ENCODE results near the gene EDARADD. TPM values are rescaled to one million over a fixed set of nuclear protein-coding genes. Genes with fewer than 3 reads are reported as not detected.

Gene EDARADD
- polyA plus RNA-seq, 4 donors = 0.13 to 0.53 TPM; not detected in 2

DNA sequence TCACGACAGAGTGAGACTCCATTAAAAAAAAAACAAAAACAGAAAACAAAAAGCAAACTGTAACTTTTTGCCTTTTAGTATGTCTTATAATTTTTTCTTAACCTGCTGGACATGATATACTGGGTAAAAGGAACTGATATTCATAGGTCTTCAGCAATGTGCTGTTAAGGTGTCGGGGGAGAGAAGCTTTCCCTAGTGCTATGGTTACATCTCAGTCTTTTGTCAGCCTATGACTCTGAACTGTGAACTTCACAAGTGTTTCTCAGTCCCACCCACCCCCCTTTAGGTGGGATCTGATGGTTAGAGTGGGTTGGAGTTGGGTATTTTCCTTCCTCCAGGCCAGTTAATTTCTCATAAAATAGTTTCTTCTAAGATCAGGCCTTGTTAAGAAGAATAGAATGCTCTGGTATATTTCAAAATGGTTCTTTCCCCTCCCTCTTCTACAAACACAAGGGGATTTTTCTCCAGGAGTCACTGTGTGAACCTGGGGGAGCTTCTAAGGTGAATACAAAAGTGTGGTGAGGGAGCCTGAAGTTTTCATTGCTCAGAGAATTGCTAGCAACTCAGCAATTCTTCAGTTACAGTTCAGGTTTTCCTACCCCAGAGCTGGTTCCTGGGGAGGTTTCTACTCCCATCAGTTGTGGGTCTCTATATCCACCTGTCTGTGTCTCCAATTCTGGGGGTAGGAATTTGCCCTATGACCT, 16.1 kb upstream of the EDARADD start:
- H3K4me1 ChIP-seq (ENCODE audit: control insufficient read depth in 3 of 3, insufficient read depth in 2 of 3, low read depth in 1 of 3, low read length in 2 of 3) = no peaks in the 10 kb centered on the region
- 95 to 97% (median 96%) methylated on average over 2 of the region's 2 CpGs for WGBS, 3 donors
- FAIRE-seq = no peak
- H3K36me3 ChIP-seq (ENCODE audit: control insufficient read depth in 3 of 3, insufficient read depth in 2 of 3, low read depth in 1 of 3, low read length in 3 of 3) = no peaks in the 10 kb centered on the region
- peaks cover 0 to 5% of the 10 kb centered on the region in 2 donors for H3K9me3 ChIP-seq (ENCODE audit: control insufficient read depth in 2 of 2, insufficient read depth in 1 of 2, low read depth in 1 of 2, low read length in 1 of 2)
- no peaks in the 10 kb centered on the region for H3K27me3 ChIP-seq (ENCODE audit: control insufficient read depth in 3 of 3, insufficient read depth in 3 of 3, low read length in 3 of 3)
- no peak overlapping the region for H3K4me3 ChIP-seq (ENCODE audit: low read depth in 1 of 3, low read length in 3 of 3)
- no peak for DNase-seq
- no peak overlapping the region for H3K27ac ChIP-seq (ENCODE audit: low read depth in 1 of 3, low read length in 2 of 3)

DNA sequence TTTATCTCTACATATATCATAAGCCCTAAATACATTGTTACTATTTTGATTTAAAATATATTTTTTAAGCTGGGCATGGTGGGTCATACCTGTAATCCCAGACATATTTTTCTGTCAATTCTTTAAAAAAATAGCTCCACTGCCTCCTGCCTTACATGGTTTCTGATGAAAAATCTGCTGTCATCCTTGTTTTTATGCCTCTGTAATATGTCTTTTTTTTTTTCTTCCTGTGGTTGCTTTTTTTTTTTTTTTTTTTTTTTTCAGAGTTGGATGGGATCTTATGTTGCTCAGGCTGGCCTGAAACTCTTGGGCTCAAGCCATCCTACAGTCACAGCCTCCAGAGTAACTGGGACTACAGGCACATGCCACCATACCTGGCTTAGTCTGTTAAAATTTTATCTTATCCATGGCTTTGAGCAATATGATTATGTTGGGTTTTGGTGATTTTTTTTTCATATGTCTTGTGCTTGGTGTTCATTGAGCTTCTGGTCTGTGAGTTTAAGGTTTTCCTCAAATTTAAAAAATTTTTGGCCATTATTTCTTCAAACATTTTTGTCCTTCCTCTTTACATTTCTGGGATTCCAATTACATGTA, 12.4 kb upstream of the EDARADD start:
- Histone ChIP-seq H3K4me3 (ENCODE audit: low read depth in 1 of 3, low read length in 3 of 3) (no peak overlapping the region), H3K27ac (ENCODE audit: low read depth in 1 of 3, low read length in 2 of 3) (no peak overlapping the region), H3K36me3 (ENCODE audit: control insufficient read depth in 3 of 3, insufficient read depth in 2 of 3, low read depth in 1 of 3, low read length in 3 of 3) (no peaks in the 10 kb centered on the region), H3K4me1 (ENCODE audit: control insufficient read depth in 3 of 3, insufficient read depth in 2 of 3, low read depth in 1 of 3, low read length in 2 of 3) (no peaks in the 10 kb centered on the region), H3K9me3 (ENCODE audit: control insufficient read depth in 2 of 2, insufficient read depth in 1 of 2, low read depth in 1 of 2, low read length in 1 of 2) (peaks cover 0 to 5% of the 10 kb centered on the region in 2 donors), H3K27me3 (ENCODE audit: control insufficient read depth in 3 of 3, insufficient read depth in 3 of 3, low read length in 3 of 3) (no peaks in the 10 kb centered on the region)
- DNase-seq = no peak
- no peak for FAIRE-seq

DNA sequence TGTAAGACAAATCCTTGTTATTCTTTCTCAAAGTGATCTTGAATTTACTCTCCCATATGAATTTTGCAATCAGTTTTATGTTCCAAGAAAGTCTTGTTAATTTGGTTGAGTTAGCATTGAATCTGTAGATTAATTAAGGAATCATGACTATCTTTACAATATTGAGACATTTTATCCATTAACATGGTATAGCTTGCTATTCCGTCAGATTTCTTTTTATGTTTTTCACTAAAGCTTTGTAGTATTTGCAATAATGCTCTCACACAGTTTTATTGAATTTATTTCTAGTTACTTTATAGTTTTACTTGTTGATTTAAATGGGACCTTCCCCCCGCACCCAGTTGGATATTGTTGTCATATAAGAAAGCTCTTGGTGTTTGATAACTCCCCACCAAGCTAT, 5.8 kb upstream of the EDARADD start:
- no peak for FAIRE-seq
- H3K27me3 ChIP-seq (ENCODE audit: control insufficient read depth in 3 of 3, insufficient read depth in 3 of 3, low read length in 3 of 3) = peaks cover 0 to 2% (median 0%) of the 10 kb centered on the region in 3 donors
- no peak for DNase-seq
- H3K4me1 ChIP-seq (ENCODE audit: control insufficient read depth in 3 of 3, insufficient read depth in 2 of 3, low read depth in 1 of 3, low read length in 2 of 3) = no peaks in the 10 kb centered on the region
- no peak overlapping the region for H3K27ac ChIP-seq (ENCODE audit: low read depth in 1 of 3, low read length in 2 of 3)
- H3K4me3 ChIP-seq (ENCODE audit: low read depth in 1 of 3, low read length in 3 of 3) = no peak overlapping the region
- 89 to 94% (median 93%) methylated on average over 2 of the region's 2 CpGs for WGBS, 3 donors
- no peaks in the 10 kb centered on the region for H3K9me3 ChIP-seq (ENCODE audit: control insufficient read depth in 2 of 2, insufficient read depth in 1 of 2, low read depth in 1 of 2, low read length in 1 of 2)
- no peaks in the 10 kb centered on the region for H3K36me3 ChIP-seq (ENCODE audit: control insufficient read depth in 3 of 3, insufficient read depth in 2 of 3, low read depth in 1 of 3, low read length in 3 of 3)

DNA sequence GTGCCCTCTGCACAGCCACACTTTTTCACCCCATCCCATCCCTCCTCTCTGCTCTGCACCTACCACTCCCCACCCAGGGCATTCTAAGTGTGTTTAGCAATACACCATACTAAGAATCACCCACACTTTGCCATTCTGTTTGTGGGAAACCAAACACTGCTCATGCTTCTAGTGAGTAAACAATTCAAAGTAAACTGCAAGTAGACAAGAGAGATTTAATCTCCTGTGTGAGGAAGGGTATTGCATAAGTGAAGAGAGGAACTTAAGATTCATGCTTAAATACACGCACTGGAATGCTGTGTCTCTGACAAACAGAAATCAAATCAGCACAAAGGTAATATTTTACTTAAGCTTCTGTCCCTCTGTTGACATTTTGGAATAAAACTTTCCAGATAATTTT, 4.8 kb upstream of the EDARADD start:
- FAIRE-seq (no peak), DNase-seq (no peak)
- Histone ChIP-seq H3K4me3 (ENCODE audit: low read depth in 1 of 3, low read length in 3 of 3) (no peak overlapping the region), H3K27ac (ENCODE audit: low read depth in 1 of 3, low read length in 2 of 3) (no peak overlapping the region), H3K27me3 (ENCODE audit: control insufficient read depth in 3 of 3, insufficient read depth in 3 of 3, low read length in 3 of 3) (peaks cover 0 to 4% (median 2%) of the 10 kb centered on the region in 3 donors), H3K4me1 (ENCODE audit: control insufficient read depth in 3 of 3, insufficient read depth in 2 of 3, low read depth in 1 of 3, low read length in 2 of 3) (no peaks in the 10 kb centered on the region), H3K9me3 (ENCODE audit: control insufficient read depth in 2 of 2, insufficient read depth in 1 of 2, low read depth in 1 of 2, low read length in 1 of 2) (no peaks in the 10 kb centered on the region), H3K36me3 (ENCODE audit: control insufficient read depth in 3 of 3, insufficient read depth in 2 of 3, low read depth in 1 of 3, low read length in 3 of 3) (no peaks in the 10 kb centered on the region)
- WGBS, 3 donors = 68 to 82% (median 76%) methylated on average over 1 of the region's 1 CpG

DNA sequence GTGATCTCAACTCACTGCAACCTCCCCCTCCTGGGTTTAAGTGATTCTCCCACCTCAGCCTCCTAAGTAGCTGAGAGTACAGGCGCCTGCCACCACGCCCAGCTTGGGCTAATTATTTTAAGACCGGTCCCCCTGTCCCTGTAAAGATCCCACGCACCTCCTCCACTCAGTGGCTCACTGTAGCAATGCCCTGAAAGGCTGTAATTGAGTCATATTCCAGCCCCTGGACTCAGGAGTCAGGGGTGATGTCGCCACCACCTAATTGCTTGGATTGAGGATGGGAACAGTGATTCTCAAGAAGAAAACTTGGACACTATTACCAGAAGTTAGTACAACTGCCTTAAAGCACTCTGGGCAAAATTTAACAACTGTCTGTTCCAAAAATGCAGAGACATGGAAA, 3.1 kb upstream of the EDARADD start:
- H3K27ac ChIP-seq (ENCODE audit: low read depth in 1 of 3, low read length in 2 of 3) = no peak overlapping the region
- no peak overlapping the region for H3K4me3 ChIP-seq (ENCODE audit: low read depth in 1 of 3, low read length in 3 of 3)
- no peaks in the 10 kb centered on the region for H3K9me3 ChIP-seq (ENCODE audit: control insufficient read depth in 2 of 2, insufficient read depth in 1 of 2, low read depth in 1 of 2, low read length in 1 of 2)
- peaks cover 0 to 16% (median 2%) of the 10 kb centered on the region in 3 donors for H3K27me3 ChIP-seq (ENCODE audit: control insufficient read depth in 3 of 3, insufficient read depth in 3 of 3, low read length in 3 of 3)
- 76 to 78% (median 78%) methylated on average over 5 of the region's 5 CpGs for WGBS, 3 donors
- H3K4me1 ChIP-seq (ENCODE audit: control insufficient read depth in 3 of 3, insufficient read depth in 2 of 3, low read depth in 1 of 3, low read length in 2 of 3) = peaks cover 0 to 2% (median 0%) of the 10 kb centered on the region in 3 donors
- no peak for FAIRE-seq
- DNase-seq = no peak
- no peaks in the 10 kb centered on the region for H3K36me3 ChIP-seq (ENCODE audit: control insufficient read depth in 3 of 3, insufficient read depth in 2 of 3, low read depth in 1 of 3, low read length in 3 of 3)

DNA sequence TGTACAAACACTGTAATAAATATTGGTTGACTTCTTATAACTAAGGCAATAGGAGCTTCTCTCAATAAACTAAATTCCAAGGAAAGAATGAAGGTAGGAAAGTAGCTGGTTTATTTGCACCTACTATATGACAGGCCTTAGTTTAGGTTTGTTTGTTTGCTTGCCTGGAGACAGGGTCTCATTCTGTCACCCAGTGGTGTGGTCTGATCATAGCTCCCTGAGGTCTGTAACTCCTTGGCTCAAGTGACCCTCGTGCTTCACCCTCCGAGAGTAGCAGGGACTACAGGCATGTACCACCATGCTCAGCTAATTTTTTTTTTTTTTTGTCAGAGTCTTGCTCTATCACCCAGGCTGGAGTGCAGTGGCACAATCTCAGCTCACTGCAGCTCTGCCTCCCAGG, 1.9 kb upstream of the EDARADD start:
- Histone ChIP-seq H3K9me3 (ENCODE audit: control insufficient read depth in 2 of 2, insufficient read depth in 1 of 2, low read depth in 1 of 2, low read length in 1 of 2) (no peaks in the 10 kb centered on the region), H3K27ac (ENCODE audit: low read depth in 1 of 3, low read length in 2 of 3) (no peak overlapping the region), H3K4me1 (ENCODE audit: control insufficient read depth in 3 of 3, insufficient read depth in 2 of 3, low read depth in 1 of 3, low read length in 2 of 3) (peaks cover 0 to 3% (median 0%) of the 10 kb centered on the region in 3 donors), H3K4me3 (ENCODE audit: low read depth in 1 of 3, low read length in 3 of 3) (no peak overlapping the region), H3K27me3 (ENCODE audit: control insufficient read depth in 3 of 3, insufficient read depth in 3 of 3, low read length in 3 of 3) (peaks cover 0 to 27% (median 2%) of the 10 kb centered on the region in 3 donors), H3K36me3 (ENCODE audit: control insufficient read depth in 3 of 3, insufficient read depth in 2 of 3, low read depth in 1 of 3, low read length in 3 of 3) (no peaks in the 10 kb centered on the region)
- DNase-seq = no peak
- WGBS, 3 donors = 79 to 96% (median 88%) methylated on average over 2 of the region's 2 CpGs
- no peak for FAIRE-seq

DNA sequence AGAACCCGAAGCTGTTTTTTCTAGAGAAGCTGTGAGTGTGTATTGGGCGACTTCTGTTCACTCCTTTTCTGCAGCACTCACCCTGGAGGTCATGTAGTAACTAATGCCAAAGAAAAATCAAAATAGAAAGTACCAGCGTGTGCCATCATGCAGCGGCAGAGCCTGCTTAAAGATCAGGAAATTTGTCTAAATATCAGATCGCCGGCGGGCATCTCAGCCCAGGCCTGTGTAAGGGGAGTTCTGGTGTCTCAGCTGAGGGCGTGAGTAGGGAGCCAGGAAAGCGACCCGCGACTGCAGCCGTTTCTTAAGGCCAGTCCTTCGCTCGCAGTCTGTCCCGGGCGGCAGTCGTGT, 768 bp downstream of the EDARADD start:
- DNase-seq (no peak), FAIRE-seq (no peak)
- 2 to 3% (median 2%) methylated on average over 17 of the region's 17 CpGs for WGBS, 3 donors
- peaks cover 0 to 45% (median 0%) of the 10 kb centered on the region in 3 donors for H3K27me3 ChIP-seq (ENCODE audit: control insufficient read depth in 3 of 3, insufficient read depth in 3 of 3, low read length in 3 of 3)
- peak overlapping the region; percentile 35 to 59 (median 50) for H3K4me3 ChIP-seq (ENCODE audit: low read depth in 1 of 3, low read length in 3 of 3)
- no peaks in the 10 kb centered on the region for H3K36me3 ChIP-seq (ENCODE audit: control insufficient read depth in 3 of 3, insufficient read depth in 2 of 3, low read depth in 1 of 3, low read length in 3 of 3)
- H3K27ac ChIP-seq (ENCODE audit: low read depth in 1 of 3, low read length in 2 of 3) = no peak overlapping the region
- peaks cover 0 to 3% (median 0%) of the 10 kb centered on the region in 3 donors for H3K4me1 ChIP-seq (ENCODE audit: control insufficient read depth in 3 of 3, insufficient read depth in 2 of 3, low read depth in 1 of 3, low read length in 2 of 3)
- H3K9me3 ChIP-seq (ENCODE audit: control insufficient read depth in 2 of 2, insufficient read depth in 1 of 2, low read depth in 1 of 2, low read length in 1 of 2) = no peaks in the 10 kb centered on the region

GRCh38 chr1:236395230-236395946, 1.3 kb downstream of the EDARADD start:
- H3K27ac ChIP-seq (ENCODE audit: low read depth in 1 of 3, low read length in 2 of 3) = no peak overlapping the region
- peak overlapping the region; percentile 35 to 59 (median 50) for H3K4me3 ChIP-seq (ENCODE audit: low read depth in 1 of 3, low read length in 3 of 3)
- DNase-seq (peak; percentile 15 to 40), FAIRE-seq (no peak)
- no peaks in the 10 kb centered on the region for H3K9me3 ChIP-seq (ENCODE audit: control insufficient read depth in 2 of 2, insufficient read depth in 1 of 2, low read depth in 1 of 2, low read length in 1 of 2)
- peaks cover 0 to 3% (median 0%) of the 10 kb centered on the region in 3 donors for H3K4me1 ChIP-seq (ENCODE audit: control insufficient read depth in 3 of 3, insufficient read depth in 2 of 3, low read depth in 1 of 3, low read length in 2 of 3)
- WGBS, 3 donors = 0 to 1% (median 0%) methylated on average over 65 to 86 of the region's 86 CpGs
- peaks cover 0 to 47% (median 0%) of the 10 kb centered on the region in 3 donors for H3K27me3 ChIP-seq (ENCODE audit: control insufficient read depth in 3 of 3, insufficient read depth in 3 of 3, low read length in 3 of 3)
- no peaks in the 10 kb centered on the region for H3K36me3 ChIP-seq (ENCODE audit: control insufficient read depth in 3 of 3, insufficient read depth in 2 of 3, low read depth in 1 of 3, low read length in 3 of 3)

Data from small intestine (tissue), 7 donors.